H7 (cell line): ENCODE results near the gene PIM3. TPM values are rescaled to one million over a fixed set of nuclear protein-coding genes. Genes with fewer than 3 reads are reported as not detected.

Experiments
- DNase-seq: peaks from one replicate; pipeline ENCODE4 v3.0.0; 2012
- H3K27me3 ChIP-seq: 2 replicates; pipeline ENCODE4 v1.6.0; 2011; ENCODE audit warnings: mild to moderate bottlenecking, low read length; ENCODE audit not compliant: control insufficient read depth, insufficient read depth
- H3K36me3 ChIP-seq: replicated peaks from 2 replicates; pipeline ENCODE4 v1.5.1; 2011; ENCODE audit warnings: low read length; ENCODE audit not compliant: control insufficient read depth, insufficient read depth
- H3K4me3 ChIP-seq: 2 replicates; pipeline ENCODE4 v1.5.1; 2011; ENCODE audit warnings: low read depth, mild to moderate bottlenecking, control low read depth, low read length, moderate library complexity; ENCODE audit not compliant: insufficient read depth
- total RNA-seq: library from RNA; depleted of rRNA; stranded (reverse); fragments of >200 nt; shearing (Covaris generic); gene quantifications from 2 replicates; pipeline ENCODE4 v1.2.3, GENCODE V29; 2014; rRNA removed

Gene PIM3
- 71.2 and 79.7 TPM in 2 replicates for total RNA-seq

DNA sequence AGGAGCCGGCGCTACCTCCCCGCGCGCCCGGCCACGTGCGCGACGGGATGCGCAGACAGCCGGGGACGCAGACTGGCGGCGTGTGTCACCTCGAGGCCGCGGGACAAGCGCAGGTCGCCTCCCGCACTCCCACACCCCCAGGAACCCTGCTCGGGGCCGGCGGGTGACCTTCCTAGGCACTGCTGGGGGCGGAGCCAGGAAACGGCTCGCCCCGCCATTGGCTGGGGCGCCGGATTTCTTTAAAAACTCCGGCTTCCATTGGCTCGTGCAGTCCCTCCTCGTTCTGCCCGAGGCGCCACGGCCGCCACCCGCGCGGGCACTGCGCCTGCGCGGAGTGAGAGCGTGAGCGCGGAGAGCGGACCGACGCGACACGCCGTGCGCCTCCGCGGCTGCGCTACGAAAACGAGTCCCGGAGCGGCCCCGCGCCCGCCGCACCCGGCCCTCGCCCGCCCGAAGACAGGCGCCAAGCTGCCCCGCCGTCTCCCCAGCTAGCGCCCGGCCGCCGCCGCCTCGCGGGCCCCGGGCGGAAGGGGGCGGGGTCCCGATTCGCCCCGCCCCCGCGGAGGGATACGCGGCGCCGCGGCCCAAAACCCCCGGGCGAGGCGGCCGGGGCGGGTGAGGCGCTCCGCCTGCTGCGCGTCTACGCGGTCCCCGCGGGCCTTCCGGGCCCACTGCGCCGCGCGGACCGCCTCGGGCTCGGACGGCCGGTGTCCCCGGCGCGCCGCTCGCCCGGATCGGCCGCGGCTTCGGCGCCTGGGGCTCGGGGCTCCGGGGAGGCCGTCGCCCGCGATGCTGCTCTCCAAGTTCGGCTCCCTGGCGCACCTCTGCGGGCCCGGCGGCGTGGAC is at the start of gene PIM3:
PIM3 (plus strand) TSS at position 614 of the 846 bp plus-strand sequence; CDS start at position 790, 176 bp downstream.
- Histone ChIP-seq H3K36me3 (peaks cover 7% of the 10 kb centered on the region), H3K27me3 (peaks cover 5% of the 10 kb centered on the region; the same call in 1 of the 2 replicates), H3K4me3 (peak within 1 kb of the TSS; percentile 91)
- DNase-seq, result peak; percentile 99

- no peak for DNase-seq
- H3K27me3 ChIP-seq, result no peaks in the 10 kb centered on the region
- no peak overlapping the region for H3K4me3 ChIP-seq
These were observed 48.5 kb upstream of the PIM3 start for GRCh38 chr22:49911881-49912625.

DNA sequence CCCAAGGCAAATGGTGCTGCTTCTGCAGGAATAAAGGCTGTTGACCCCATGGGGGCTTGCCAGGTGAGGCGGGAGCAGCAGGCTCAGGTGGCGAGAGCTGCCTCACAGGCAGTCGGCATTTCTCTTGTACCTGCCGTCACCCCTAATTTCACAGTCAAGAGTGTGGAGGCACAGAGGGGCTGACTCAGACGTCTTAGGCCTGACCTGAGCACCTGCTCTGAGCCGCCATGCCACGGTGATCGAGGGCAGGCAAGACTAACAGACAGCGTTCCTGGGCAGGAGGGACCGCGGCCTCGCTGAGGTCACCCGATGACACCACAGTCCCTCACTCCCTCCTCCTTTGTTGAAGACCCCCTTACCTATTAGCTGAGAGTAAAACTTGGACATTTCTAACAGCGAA is 47.5 kb upstream of the PIM3 start:
- Histone ChIP-seq H3K36me3 (peaks cover 3% of the 10 kb centered on the region), H3K27me3 (no peaks in the 10 kb centered on the region), H3K4me3 (no peak overlapping the region)
- DNase-seq, result no peak

More at GRCh38 chr22:49911881-49912625, 48.5 kb upstream of the PIM3 start:
- H3K36me3 ChIP-seq, result peaks cover 4% of the 10 kb centered on the region

- no peaks in the 10 kb centered on the region for H3K27me3 ChIP-seq
- H3K4me3 ChIP-seq, result no peak overlapping the region
- no peak for DNase-seq
- peaks cover 3% of the 10 kb centered on the region for H3K36me3 ChIP-seq
These were observed 47.1 kb upstream of the PIM3 start for GRCh38 chr22:49913446-49913845.

DNA sequence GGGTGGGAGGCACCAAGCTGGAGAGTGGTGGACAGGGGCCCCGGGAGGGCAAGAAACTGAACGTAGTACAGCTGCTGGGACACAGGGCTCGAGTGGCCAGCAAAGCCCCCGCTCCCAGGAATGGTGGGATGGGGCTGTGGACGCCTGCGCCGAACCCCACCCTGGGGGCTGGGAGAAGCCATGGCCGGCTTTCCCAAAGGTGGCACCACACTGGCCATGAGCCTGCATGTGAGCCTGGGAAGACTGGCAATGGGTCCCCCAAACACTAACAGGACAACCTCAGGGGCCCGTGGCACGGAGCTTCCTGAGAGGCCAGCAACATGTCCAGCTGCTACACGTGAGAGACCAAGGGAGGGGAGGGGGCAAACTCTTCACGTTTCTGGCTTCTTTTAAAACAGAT is 46.3 kb upstream of the PIM3 start:
- no peaks in the 10 kb centered on the region; the same call in 1 of the 2 replicates for H3K27me3 ChIP-seq
- H3K4me3 ChIP-seq, result no peak overlapping the region
- peaks cover 3% of the 10 kb centered on the region for H3K36me3 ChIP-seq
- no peak for DNase-seq

- DNase-seq, result no peak
- peaks cover 5% of the 10 kb centered on the region for H3K36me3 ChIP-seq
- no peaks in the 10 kb centered on the region; the same call in 1 of the 2 replicates for H3K27me3 ChIP-seq
- H3K4me3 ChIP-seq, result no peak overlapping the region
These were observed 45.0 kb upstream of the PIM3 start for GRCh38 chr22:49915610-49916009.

- DNase-seq, result no peak
- Histone ChIP-seq H3K4me3 (no peak overlapping the region), H3K36me3 (peaks cover 5% of the 10 kb centered on the region), H3K27me3 (no peaks in the 10 kb centered on the region; the same call in 1 of the 2 replicates)
These were observed 43.7 kb upstream of the PIM3 start for GRCh38 chr22:49916831-49917230.

DNA sequence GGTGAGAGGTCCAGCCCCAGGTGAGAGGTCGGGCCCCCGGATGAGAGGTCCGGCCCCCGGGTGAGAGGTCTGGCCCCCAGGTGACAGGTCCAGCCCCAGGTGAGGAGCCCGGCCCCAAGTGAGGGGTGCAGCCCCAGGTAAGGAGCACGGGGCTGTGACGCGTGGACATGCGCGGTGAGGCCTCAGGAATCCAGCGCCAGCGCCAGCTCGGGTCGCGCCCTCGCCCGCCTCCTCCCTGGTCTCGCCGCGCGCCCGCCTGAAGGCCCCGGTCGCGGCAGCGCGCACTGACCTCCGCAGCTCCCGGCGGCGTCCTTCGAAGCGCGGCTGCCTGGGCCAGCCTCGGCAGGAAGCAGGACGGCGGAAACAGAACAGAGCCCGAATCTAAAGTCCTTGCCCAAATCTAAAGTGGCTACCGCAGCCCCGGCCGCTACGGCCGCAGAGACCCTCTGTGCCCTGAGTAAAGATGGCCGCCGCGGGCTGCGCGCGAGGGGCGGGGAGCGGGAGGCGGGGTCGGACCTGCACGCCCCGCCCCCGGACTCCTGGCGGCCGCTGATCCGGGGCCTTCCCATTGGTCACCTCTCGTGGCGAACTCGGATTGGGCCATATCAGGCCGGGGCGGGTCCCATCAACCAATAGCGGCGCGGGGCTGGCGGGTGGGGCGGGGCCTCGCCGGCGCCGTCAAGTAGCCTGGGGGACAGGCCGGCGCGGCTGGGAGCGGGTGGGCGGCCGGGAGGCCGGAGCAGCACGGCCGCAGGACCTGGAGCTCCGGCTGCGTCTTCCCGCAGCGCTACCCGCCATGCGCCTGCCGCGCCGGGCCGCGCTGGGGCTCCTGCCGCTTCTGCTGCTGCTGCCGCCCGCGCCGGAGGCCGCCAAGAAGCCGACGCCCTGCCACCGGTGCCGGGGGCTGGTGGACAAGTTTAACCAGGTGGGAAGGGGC is 42.3 kb upstream of the PIM3 start, which contains the start of the genes ALG12 and CRELD2:
ALG12 (minus strand) TSS at position 465 of the 937 bp plus-strand sequence. CDS start 4,673 bp downstream, outside the sequence.
CRELD2 (plus strand) TSS at position 661 of the 937 bp plus-strand sequence; CDS start at position 797, 136 bp downstream.
- peak; percentile 100 for DNase-seq
- Histone ChIP-seq H3K36me3 (peaks cover 3% of the 10 kb centered on the region), H3K27me3 (no peaks in the 10 kb centered on the region; the same call in 1 of the 2 replicates), H3K4me3 (peak within 1 kb of the TSS; percentile 69)

DNA sequence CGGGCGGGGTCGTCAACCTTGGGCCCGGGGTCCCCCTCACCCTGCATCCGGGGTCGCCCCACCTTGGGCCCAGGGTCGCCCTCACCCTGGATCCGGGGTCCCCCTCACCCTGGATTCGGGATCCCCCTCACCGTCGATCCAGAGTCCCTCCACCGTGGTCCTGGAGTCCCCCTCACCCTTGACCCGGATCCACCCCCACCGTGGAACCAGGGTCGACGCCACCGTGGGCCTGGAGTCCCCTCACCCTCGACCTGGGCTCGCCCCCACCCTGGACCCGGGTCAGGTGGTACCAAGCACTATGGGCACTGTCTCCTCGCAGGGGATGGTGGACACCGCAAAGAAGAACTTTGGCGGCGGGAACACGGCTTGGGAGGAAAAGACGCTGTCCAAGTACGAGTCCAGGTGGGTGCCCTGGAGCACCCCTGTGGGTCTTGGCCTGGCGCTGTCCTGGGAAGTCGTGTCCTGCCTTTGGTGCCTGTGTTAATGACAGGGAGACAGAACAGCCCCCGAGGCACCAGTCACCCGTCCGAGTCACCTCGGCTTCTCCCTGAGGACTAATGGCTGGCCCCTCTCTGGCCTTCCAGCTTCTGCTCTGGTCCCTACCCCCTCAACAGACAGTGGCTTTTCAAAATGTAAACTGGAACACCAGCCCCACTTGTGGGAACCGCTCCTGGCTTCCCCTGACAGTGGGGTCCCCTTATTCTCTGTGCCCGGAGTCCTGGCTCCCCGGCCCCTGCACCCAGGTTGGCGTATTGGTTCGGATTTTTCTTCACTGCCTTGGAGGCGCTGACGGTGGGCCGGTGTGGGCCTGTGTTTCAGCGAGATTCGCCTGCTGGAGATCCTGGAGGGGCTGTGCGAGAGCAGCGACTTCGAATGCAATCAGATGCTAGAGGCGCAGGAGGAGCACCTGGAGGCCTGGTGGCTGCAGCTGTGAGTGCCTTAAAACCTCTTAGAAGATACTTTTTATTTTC is 41.4 kb upstream of the PIM3 start:
- Histone ChIP-seq H3K4me3 (peak overlapping the region; percentile 56), H3K27me3 (no peaks in the 10 kb centered on the region; the same call in 1 of the 2 replicates), H3K36me3 (peaks cover 1% of the 10 kb centered on the region; the same call in 1 of the 2 replicates)
- peak; percentile 82 for DNase-seq

DNA sequence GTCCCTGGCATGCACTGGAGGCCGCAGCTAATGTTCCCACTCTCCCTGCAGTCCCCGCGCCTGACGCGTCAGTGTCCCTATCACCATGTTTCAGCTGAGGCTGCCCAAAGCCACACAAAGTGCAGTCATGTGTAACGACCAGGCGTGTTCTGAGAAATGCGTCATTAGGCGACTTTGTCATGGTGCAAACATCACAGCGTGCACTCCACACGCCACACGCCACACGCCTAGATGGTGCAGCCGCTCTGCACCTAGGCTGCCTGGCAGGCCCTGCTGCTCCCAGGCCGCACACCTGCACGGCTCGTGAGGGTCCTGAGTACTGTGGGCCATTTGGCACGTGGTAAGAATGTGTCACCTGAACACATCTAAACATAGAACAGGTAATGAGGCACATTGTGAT is 39.7 kb upstream of the PIM3 start:
- H3K36me3 ChIP-seq, result peaks cover 1% of the 10 kb centered on the region; the same call in 1 of the 2 replicates
- DNase-seq, result no peak
- H3K4me3 ChIP-seq, result no peak overlapping the region
- H3K27me3 ChIP-seq, result no peaks in the 10 kb centered on the region; the same call in 1 of the 2 replicates

DNA sequence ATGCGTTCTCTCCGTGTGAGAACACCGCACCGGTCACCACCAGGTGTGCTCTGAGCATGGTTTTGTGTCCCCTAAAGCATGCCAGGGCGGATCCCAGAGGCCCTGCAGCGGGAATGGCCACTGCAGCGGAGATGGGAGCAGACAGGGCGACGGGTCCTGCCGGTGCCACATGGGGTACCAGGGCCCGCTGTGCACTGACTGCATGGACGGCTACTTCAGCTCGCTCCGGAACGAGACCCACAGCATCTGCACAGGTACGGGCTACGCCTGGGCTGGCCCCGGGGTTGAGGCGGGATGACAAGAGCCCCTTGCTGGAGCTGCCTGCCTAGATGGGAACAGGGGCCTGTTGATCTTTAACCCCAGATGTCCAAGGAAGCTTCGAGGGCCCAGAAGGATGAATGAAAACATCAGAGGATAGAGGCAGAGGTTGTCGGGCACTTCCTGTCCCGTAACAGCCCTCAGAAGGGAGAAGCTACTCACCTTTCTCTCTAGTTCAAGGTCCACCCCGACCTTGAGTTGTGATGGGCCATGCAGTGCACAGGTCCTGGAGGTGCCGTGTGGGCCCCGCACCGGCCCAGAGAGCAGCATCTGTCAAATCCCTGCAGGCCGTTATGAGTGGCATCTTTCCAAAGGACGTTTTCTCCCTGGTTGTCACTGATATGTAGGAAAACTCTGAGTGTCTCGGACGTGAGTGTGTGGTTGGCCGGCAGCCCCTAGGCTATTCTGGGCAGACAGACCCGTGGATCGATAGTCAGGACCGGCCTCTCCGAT is 38.9 kb upstream of the PIM3 start:
- Histone ChIP-seq H3K36me3 (peaks cover 1% of the 10 kb centered on the region; the same call in 1 of the 2 replicates), H3K4me3 (no peak overlapping the region), H3K27me3 (no peaks in the 10 kb centered on the region; the same call in 1 of the 2 replicates)
- DNase-seq, result no peak

GRCh38 chr22:49922484-49922883 is 38.1 kb upstream of the PIM3 start:
- no peak for DNase-seq
- Histone ChIP-seq H3K36me3 (peaks cover 1% of the 10 kb centered on the region; the same call in 1 of the 2 replicates), H3K4me3 (no peak overlapping the region), H3K27me3 (no peaks in the 10 kb centered on the region; the same call in 1 of the 2 replicates)
